GM19023 (cell line): ENCODE measurements around the gene CD38.
"Not testable (repeated sequence)": the region's sequence is repeated elsewhere in the genome, so short reads cannot be mapped to it uniquely, and the experiment has no call there.

Experiments used
- ATAC-seq: cut with Tn5 transposase; IDR thresholded peaks from one replicate; pipeline ENCODE4 v1.9.1; 2021; ENCODE audit warnings: mild to moderate bottlenecking, moderate library complexity; ENCODE audit not compliant: unreplicated experiment

The CD38 gene

DNA sequence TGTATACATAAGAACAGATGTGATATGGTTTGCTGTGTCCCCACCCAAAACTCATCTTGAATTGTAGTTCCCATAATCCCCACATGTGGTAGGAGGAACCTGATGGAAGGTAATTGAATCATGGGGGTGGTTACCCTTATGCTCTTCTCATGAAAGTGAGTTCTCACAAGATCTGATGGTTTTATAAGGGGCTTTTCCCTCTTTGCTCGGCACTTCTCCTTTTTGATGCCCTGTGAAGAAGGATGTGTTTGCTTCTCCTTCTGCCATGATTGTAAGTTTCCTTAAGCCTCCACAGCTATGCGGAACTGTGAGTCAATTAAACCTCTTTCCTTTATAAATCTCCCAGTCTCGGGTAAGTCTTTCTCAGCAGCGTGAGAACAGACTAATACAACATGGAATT, 83.1 kb downstream of the CD38 start:
- not testable (repeated sequence) for ATAC-seq

DNA sequence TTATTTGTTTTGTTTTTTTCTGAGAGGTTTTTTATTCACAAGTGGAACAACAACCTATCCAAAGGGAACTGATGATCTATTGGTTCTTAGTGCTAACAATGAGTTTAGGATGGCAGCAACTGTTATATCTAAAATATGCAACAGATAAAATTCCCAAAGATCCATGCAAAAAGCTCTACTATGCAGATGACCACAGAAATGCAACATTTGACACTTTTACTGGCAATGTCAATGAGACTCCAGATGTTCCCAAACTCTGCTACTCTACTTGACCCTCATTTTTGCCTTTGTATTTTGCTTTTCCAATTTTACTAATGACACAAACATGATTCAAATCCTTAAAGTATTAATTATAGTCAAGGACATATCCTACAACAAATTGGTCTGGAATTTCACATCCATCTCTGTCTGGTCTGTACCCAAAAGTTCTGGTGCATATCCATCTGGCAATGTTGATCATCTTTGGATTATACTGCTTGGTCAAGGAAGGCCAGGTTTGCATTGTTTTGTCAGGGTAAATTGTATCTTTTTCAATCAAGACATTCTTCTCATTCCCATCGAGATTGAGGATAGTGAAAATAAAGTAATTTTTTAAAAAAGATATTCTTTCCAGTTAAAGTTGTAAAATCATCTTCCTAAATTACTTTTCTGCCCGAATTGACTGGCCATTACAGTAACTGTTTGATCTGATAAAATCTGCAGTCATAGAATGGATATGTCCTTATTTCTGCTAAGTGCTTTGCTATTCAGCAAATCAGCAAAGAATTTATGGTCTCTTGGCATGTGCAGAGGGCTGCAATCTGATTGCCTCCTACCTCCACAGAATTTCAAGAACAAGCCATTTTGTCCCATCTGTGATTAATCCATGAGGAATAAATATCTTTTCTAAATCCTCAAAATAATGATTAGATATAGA, 86.8 kb downstream of the CD38 start:
- ATAC-seq, result no peak

DNA sequence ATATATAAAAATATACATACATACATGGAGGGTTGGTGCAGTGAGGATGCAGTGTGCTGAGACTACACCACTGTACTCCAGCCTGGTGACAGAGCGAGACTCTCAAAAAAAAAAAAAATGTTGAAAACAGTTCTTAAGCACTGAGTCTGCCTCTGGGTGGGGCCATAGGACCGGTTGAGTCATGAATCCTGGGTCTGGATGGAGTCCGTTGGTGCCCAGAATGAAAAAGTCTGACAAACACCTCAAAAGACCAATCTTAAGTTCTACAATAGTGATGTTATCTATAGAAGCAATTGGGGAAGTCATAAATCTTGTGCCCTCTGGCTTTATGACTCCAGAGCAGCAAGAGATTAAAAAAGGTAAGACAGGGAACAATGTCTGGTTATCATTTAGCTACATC, 90.0 kb downstream of the CD38 start:
- ATAC-seq, result peak; percentile 7

DNA sequence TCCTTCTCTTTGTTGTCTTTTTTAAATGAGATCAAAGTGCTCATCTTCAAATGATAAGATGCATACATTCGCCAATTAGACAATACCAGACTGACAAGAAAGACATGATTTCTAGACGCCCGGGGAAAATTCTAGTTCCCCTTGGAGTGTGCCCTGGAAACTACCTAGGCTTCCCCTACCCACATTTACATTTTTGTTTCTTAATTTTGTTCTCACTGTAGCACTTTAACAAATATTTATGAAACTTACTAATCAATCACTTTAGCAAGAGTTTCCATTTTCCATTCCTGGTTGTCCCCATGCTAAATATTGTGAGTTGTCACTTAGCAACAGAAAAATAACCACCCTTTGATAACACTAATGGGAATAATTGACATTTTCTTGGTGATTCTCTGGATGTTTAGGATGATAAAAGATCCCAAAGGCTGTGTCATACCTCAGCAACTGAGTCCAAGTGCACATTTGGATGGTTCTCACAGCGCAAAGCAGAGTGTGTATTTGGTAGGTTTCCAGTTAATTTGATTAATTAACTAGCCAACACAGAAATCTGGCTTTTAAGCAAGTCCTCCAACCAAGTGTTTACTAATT, 90.8 kb downstream of the CD38 start:
- ATAC-seq, result peak; percentile 62

DNA sequence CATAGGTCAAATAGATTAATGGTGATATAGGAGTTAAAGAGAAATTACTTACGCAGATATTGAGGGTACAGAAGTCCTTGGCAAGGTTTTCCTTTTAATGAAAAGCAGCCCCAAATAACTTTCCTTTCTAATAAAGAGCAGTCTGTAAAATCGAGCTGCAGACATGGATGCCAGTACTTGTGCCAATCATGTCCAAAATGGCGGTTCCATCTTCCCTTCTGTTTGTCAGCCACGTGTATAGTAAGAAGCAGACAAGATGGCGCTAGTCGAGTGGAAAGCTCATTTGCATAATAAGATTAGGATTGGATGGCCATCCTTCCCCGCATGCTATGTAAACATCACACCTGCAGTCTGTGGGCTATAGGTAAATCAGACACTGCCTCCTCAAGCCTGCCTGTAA, 92.0 kb downstream of the CD38 start:
- no peak for ATAC-seq

DNA sequence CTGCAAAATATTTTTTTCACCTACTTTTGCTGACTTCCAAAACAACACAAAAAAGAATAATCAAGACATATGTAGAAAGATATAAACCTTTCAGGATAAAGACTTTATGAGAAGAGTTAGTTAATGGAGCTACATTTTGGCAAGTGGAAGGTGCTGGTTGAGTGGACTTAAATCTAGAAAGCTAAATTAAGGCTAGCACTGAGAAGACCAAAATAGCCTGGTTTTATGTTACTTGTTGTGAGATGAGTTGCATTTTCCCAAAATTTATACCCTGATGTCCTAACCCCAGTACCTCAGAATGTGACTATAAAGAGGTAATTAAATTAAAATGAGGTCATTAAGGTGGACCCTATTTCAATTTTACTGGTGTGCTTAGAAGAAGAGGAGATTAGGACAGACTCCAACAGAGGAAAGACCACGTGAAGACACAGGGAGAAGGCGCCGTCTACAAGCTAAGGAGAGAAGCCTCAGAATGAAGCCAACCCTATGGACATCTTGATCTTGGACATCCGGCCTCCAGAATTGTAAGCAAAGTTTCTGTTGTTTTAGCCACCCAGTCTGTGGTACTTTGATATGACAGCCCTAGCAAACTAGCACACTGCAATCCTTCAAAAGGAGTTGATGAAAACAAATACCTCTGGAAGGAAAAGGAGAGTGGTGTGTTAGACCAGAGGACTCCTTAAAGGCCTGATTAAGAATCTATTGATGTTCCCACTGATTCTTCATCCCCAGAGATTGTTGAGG, 93.0 kb downstream of the CD38 start:
- no peak for ATAC-seq

DNA sequence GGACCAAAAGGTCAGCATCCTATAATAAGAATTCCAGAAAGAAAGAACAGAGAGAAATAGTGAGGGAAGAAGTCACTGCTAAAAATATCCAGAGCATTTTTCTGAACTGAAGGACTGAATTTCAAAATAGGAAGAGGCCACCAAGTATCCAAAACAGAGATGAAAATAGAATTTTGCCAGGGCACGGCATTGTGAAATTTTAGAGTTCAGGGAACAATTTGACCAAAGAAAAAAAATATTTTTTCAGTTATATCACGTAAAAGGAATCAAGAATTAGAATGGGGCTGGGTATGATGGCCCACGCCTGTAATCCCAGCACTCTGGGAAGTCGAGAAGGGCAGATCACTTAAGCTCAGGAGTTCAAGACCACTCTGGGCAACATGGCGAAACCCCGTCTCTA, 95.0 kb downstream of the CD38 start:
- no peak for ATAC-seq

DNA sequence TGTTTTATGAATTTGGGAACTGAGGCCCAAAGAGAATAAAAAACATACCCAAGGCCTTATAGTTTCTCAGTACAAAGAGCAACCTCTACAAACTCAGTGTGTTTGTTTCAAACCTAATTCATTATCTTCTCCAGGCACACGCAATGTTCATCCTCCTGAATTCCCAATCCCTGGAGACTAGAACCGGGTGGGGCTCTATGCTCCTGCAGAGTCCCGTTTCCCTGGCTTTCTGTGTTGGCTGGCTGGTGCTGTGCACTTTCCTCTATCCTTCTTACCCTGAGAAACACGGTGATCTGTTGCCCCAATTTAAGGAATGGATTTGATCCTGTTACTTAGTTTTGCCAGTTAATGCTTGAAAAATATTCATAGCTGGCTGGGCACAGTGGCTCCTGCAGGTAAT, 96.5 kb downstream of the CD38 start:
- ATAC-seq, result no peak

DNA sequence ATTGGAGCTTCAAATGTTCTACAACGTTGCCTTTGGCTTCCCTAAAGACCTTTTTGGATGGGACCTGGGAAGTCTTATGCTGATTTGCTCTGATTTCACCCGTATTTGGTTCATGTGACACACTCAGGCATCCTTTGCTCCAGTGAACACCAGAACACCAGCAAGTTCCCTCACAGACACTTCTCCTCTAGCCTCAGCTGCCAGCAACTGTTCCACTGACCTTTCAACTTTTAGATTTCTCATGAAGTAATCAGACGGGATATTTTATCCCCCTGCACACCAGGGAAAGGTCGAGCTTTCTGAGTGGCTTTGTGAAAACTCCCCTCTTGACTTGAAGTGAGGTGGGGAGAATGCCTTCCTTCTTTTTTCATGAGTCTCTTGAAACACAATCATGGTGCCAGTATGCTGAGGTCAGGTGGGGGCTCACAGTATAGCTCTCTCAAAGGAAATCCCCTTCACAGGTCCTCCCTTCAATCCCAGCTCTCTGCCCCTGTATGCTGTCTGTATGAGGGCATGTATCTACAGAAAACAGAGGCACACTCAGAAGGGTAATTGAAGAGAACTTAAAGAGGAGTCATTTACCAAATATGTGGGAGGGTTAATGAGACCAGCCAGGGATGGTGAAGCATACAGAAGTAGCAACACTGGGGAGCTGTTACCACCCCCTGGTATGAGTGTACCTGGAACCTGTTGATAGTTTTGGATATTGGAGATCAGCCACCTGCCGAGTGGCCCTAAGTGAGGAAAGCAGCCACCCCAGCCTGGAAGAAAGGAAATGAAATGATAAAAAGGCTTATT, 97.7 kb downstream of the CD38 start:
- no peak for ATAC-seq

DNA sequence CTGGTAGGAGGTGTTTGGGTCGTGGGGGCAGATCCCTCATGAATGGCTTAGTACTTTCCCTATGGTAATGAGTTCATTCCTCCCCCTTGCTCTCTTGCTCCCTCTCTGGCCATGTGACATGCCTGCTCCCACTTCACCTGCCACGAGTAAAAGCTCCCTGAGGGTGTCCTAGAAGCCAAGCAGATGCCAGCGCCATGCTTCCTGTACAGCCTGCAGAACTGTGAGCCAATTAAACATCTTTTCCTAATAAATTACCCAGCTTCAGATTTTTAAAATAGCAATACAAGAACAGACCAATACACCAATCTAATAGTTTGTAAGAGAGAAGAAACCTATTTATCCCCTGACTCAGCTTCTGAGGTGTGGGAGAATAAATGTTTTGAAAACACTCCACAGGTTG, 99.9 kb downstream of the CD38 start:
- no peak for ATAC-seq

DNA sequence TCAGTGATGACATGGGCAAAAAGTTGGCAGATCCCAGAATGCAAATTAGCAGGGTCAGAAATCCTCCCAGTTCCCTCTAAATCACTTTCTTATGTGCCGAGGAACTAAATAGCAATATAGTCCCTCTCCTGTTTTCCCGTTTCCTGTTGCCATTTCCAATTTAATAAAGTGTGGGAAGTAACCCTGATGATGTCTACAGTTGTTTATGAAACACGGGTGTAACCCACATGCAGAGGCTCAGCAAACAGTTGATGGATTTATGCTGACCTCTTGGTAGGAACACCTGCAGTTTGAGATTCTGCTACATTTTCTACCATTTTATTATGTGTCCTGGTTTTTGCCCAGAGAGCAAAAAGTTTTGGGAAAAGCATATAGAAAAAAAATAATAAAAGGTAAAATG, 103.7 kb downstream of the CD38 start:
- no peak for ATAC-seq

DNA sequence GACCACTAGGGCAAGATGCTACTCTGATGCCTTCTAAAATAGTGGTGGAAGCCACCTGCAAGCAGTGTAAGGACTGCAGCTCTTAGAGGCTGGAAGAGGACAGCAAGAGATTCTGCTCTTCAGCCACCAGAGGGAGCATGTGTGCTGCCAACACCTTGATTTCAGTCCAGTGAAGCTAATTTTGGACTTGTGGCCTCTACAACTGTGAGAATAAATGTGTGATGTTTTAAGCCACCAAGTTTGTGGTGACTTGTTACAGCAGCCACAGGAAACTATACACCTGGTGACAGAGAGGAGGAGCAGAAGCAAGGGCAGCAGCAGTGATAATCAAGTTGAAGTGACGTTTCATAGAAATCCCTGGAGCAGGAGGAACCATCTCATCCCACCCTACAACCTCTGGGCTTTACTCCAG, 104.6 kb downstream of the CD38 start:
- ATAC-seq, result peak; percentile 95

DNA sequence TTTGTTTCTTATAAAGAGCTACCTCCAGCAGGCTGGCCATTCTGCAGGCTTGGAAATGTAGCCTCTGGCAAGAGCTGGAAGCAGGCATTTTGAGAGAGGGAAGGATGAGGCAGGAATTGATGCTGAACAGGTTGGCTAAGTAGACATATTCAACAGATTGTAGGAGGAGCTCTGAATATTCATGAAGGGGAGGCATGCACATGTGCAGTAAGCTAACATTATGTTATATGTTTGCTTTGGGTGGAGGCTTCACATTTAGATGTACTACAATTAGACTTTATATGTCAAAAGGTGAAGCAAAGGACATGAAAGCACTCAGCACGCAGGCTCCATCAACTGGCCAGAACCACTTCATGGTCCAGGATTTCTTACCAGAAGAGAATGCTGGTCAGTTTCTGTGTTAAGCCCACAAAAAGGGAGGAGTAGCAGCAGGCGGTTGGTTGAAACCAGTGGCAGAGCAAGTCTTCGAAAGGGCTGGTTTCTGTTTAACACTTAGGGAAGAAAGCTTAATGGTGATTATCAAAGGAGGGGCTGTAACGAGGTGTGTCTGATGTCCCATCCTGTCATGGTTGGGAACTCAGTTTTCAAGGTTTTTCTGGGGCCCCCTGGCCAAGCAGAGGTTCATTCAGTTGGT, 105.6 kb downstream of the CD38 start:
- no peak for ATAC-seq

DNA sequence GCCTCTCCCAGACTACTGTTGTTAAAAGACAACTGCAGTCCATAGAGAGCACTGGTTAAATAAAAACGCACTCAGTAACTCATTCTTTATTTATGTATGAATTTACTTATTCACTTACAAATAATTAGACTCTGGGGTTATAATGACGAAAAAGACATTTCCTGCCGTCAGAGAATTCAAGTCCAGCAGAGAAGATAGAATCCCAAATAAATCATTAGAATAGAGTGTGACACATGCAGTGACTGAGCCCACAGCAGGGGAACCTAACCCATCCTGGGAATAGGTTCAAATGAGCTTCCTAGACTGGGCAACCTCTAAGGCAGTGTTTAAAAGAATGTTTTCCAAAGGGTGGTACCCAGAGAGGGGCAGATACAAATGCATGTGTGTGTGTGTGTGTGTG, 106.5 kb downstream of the CD38 start:
- no peak for ATAC-seq

DNA sequence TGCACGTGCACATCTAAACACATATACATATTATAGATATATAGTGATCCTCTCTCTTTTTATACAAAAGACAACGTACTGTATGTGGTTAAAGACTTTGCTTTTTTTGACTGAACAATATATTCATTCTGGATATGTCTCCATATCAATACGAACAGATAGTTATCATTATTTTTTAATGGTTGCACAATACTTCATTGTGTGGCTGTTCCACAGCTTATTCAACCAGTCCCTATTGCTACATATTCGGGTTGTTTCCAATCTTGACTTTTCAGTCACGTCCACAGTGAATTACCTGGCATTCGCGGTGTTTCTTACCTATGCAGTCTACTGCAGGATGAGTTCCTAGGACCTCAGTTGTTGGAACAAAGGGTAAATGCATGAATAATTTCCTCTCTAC, 107.3 kb downstream of the CD38 start:
- no peak for ATAC-seq

DNA sequence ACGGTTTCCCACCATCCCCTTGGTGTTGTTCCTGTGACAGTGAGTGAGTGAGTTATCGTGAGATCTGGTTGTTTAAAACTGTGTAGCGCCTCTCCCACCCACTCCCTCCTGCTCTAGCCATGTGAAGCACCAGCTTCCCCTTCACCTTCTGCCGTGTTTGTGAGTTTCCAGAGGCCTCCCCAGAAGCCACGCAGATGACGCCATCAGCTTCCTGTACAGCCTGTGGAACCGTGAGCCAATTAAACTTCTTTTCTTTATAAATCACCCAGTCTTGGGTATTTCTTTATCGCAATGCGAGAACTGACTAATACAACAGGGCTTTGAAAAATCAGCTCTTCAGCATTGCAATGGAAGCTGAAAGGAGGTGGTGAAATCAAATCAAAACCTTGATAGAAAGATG, 110.4 kb downstream of the CD38 start:
- no peak for ATAC-seq

DNA sequence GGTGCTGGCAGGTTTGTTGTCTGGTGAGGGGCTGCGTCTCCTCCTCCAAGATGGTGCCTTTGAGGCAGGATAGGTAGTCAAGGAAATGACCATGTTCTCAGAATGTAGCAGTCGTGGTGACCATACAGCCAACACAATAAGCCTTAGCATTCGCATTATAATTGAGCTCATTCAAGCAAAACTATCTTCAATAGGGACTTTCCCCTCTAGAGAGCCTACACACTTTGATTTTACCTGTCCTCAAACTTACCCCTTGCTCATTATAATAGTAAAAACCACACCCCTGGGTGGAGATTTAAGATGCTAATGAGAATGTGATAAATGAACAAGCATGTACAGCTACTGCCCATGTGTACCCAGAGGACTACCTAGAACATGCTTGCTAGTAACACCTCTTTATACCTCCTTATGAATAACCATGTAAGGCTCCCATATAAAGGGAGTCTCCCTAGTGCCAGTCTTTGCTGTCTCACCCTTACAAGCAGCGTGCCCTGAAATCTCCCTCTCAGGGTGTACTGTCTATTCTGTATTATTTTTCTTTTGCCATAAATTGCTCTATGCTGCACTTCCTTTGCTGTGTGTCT, 112.2 kb downstream of the CD38 start:
- no peak for ATAC-seq

DNA sequence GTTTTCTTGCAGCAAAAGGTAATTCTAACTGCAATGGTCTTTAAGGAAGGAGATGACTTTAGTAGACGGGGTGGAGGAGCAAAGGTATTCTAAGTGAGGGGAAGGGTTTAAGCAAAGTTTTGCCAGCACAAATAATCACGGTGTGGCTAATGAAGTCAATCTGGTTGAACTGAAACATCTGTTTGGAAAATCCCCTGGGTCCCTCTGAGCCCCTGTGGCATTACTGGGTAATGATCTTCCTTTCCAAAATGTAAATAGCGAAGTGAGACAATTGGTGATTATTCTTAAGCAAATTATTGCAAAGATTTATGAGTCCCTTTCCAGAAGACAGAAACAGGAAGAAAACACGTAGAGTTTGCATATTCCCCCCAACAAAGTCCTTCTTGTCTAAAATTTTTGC, 113.2 kb downstream of the CD38 start:
- peak; percentile 79 for ATAC-seq

DNA sequence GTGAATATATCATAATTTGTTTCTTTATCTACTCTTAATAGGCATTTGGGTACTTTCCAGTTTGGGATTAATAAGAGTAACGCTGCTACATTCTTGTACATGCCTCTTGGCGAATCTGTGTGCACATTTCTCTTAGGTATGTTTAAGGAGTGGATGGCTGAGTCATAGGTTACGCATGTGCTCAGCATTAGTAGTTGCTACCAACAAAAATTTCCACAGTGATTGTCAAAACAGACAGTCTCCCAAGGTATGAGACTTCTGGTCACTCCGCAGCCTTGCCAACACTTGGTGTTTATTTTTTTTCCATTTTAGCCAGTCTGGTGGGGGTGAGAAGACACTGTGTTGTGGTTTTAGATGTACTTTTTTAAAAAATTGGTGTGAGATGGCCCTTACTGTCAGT, 115.8 kb downstream of the CD38 start:
- ATAC-seq, result no peak

DNA sequence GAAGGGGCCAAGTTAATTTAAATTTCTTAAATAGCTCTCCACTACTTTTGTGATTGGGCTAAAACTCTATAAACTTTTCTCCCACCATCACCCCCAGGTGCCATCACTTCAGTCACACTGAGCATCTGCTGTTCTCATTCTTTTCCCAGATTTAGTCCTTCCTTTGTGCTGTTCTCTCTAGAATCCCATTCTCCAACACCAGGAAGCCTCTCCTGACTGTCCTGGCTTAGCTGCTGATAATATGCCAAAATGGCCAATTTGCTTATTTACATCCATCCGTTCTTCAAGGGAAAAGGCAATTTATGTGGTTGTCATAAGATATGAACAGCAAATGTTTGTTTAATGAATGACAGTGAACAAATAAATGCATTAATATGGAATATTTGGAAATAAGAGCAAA, 116.3 kb downstream of the CD38 start:
- ATAC-seq, result no peak
